ENCODE results near the gene DAB2IP. TPM values are rescaled to one million over a fixed set of nuclear protein-coding genes. Genes with fewer than 3 reads are reported as not detected.

The DAB2IP gene
- total and polyA plus RNA-seq, 2 donors from 2014 or later = 33.8 to 105 TPM

- TF ChIP-seq CTCF (IDR thresholded peaks at IDR 0.05; ENCODE audit: borderline replicate concordance, extremely low read depth, insufficient read depth) = peak; percentile 11
- intact Hi-C loops (cut with DNase I) = no loop called here
- peak overlapping the region in 1 of 3 donors; percentile 42 for H3K4me3 ChIP-seq (ENCODE audit: low read length in 3 of 3)
- FAIRE-seq = no peak
- peaks cover 2 to 66% (median 53%) of the 10 kb centered on the region in 3 donors for H3K4me1 ChIP-seq (ENCODE audit: control insufficient read depth in 2 of 3, insufficient read depth in 2 of 3, low read depth in 1 of 3, low read length in 3 of 3)
- H3K36me3 ChIP-seq (ENCODE audit: control insufficient read depth in 2 of 3, insufficient read depth in 3 of 3, low read length in 3 of 3) = no peaks in the 10 kb centered on the region
- peak overlapping the region in 2 of 3 donors; percentile 71 to 91 for H3K9ac ChIP-seq (ENCODE audit: low read length in 3 of 3)
- no peaks in the 10 kb centered on the region for H3K27me3 ChIP-seq (ENCODE audit: control insufficient read depth, insufficient read depth, low read length)
- DNase-seq = peak in 1 of 5 donors; percentile 39
- no peaks in the 10 kb centered on the region for H3K9me3 ChIP-seq (ENCODE audit: control insufficient read depth in 2 of 3, insufficient read depth in 1 of 3, low read length in 3 of 3)
- H3K27ac ChIP-seq (ENCODE audit: low read depth in 2 of 2, low read length in 2 of 2) = peak overlapping the region; percentile 95 to 96
These were observed 83.8 kb downstream of the DAB2IP start for GRCh38 chr9:121735065-121735792.

GRCh38 chr9:121735793-121736770, 84.6 kb downstream of the DAB2IP start:
- peaks cover 2 to 72% (median 54%) of the 10 kb centered on the region in 3 donors for H3K4me1 ChIP-seq (ENCODE audit: control insufficient read depth in 2 of 3, insufficient read depth in 2 of 3, low read depth in 1 of 3, low read length in 3 of 3)
- no peak for TF ChIP-seq CTCF (IDR thresholded peaks at IDR 0.05; ENCODE audit: borderline replicate concordance, extremely low read depth, insufficient read depth)
- H3K27ac ChIP-seq (ENCODE audit: low read depth in 2 of 2, low read length in 2 of 2) = peak overlapping the region; percentile 95 to 98
- peak overlapping the region in 2 of 3 donors; percentile 71 to 91 for H3K9ac ChIP-seq (ENCODE audit: low read length in 3 of 3)
- intact Hi-C loops (cut with DNase I) = no loop called here
- H3K9me3 ChIP-seq (ENCODE audit: control insufficient read depth in 2 of 3, insufficient read depth in 1 of 3, low read length in 3 of 3) = no peaks in the 10 kb centered on the region
- H3K27me3 ChIP-seq (ENCODE audit: control insufficient read depth, insufficient read depth, low read length) = no peaks in the 10 kb centered on the region
- H3K36me3 ChIP-seq (ENCODE audit: control insufficient read depth in 2 of 3, insufficient read depth in 3 of 3, low read length in 3 of 3) = no peaks in the 10 kb centered on the region
- no peak for FAIRE-seq
- DNase-seq = peak; percentile 83 to 96 (median 89)
- peak overlapping the region in 2 of 3 donors; percentile 16 to 42 for H3K4me3 ChIP-seq (ENCODE audit: low read length in 3 of 3)

- H3K9ac ChIP-seq (ENCODE audit: low read length in 3 of 3) = peak overlapping the region in 1 of 3 donors; percentile 73
- DNase-seq (peak in 2 of 5 donors; percentile 70 to 89), FAIRE-seq (no peak)
These were observed 85.6 kb downstream of the DAB2IP start for GRCh38 chr9:121736934-121737462.

More at GRCh38 chr9:121736934-121737462, 85.6 kb downstream of the DAB2IP start:
- peak overlapping the region in 1 of 3 donors; percentile 43 for H3K4me3 ChIP-seq (ENCODE audit: low read length in 3 of 3)
- peaks cover 2 to 77% (median 56%) of the 10 kb centered on the region in 3 donors for H3K4me1 ChIP-seq (ENCODE audit: control insufficient read depth in 2 of 3, insufficient read depth in 2 of 3, low read depth in 1 of 3, low read length in 3 of 3)
- no peaks in the 10 kb centered on the region for H3K36me3 ChIP-seq (ENCODE audit: control insufficient read depth in 2 of 3, insufficient read depth in 3 of 3, low read length in 3 of 3)
- H3K27ac ChIP-seq (ENCODE audit: low read depth in 2 of 2, low read length in 2 of 2) = peak overlapping the region; percentile 93 to 98
- no peaks in the 10 kb centered on the region for H3K9me3 ChIP-seq (ENCODE audit: control insufficient read depth in 2 of 3, insufficient read depth in 1 of 3, low read length in 3 of 3)
- no peaks in the 10 kb centered on the region for H3K27me3 ChIP-seq (ENCODE audit: control insufficient read depth, insufficient read depth, low read length)
- intact Hi-C loops (cut with DNase I) = no loop called here
- no peak for TF ChIP-seq CTCF (IDR thresholded peaks at IDR 0.05; ENCODE audit: borderline replicate concordance, extremely low read depth, insufficient read depth)

All from kidney (tissue), 14 donors.